LNCaP clone FGC (cell line): ENCODE data around the gene SGTA.

Experiments
- DNase-seq: peaks from one replicate; pipeline ENCODE4 v3.0.0-alpha.2; 2011; ENCODE audit warnings: low read depth
- H3K4me3 ChIP-seq: 2 replicates; pipeline ENCODE4 v1.5.1; 2011; ENCODE audit warnings: mild to moderate bottlenecking, low read depth, low read length, control low read depth
- TF ChIP-seq, protein P1 (sequence below): IDR thresholded peaks from 2 replicates; pipeline ENCODE4 v1.5.1; 2012; ENCODE audit warnings: mild to moderate bottlenecking; ENCODE audit not compliant: control insufficient read depth, insufficient read depth; ENCODE audit errors: extremely low read depth

SGTA gene

GRCh38 chr19:2758601-2759313, 24.3 kb downstream of the SGTA start:
- no peak for DNase-seq
- TF ChIP-seq, protein P1, sequence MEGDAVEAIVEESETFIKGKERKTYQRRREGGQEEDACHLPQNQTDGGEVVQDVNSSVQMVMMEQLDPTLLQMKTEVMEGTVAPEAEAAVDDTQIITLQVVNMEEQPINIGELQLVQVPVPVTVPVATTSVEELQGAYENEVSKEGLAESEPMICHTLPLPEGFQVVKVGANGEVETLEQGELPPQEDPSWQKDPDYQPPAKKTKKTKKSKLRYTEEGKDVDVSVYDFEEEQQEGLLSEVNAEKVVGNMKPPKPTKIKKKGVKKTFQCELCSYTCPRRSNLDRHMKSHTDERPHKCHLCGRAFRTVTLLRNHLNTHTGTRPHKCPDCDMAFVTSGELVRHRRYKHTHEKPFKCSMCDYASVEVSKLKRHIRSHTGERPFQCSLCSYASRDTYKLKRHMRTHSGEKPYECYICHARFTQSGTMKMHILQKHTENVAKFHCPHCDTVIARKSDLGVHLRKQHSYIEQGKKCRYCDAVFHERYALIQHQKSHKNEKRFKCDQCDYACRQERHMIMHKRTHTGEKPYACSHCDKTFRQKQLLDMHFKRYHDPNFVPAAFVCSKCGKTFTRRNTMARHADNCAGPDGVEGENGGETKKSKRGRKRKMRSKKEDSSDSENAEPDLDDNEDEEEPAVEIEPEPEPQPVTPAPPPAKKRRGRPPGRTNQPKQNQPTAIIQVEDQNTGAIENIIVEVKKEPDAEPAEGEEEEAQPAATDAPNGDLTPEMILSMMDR = no peak
- H3K4me3 ChIP-seq = no peak overlapping the region

- no peak overlapping the region for H3K4me3 ChIP-seq
- DNase-seq = no peak
- TF ChIP-seq, protein P1 = no peak
These were observed 25.9 kb downstream of the SGTA start for GRCh38 chr19:2756921-2757881.

GRCh38 chr19:2756477-2756876, 26.6 kb downstream of the SGTA start:
- TF ChIP-seq, protein P1 = no peak
- DNase-seq = no peak

DNA sequence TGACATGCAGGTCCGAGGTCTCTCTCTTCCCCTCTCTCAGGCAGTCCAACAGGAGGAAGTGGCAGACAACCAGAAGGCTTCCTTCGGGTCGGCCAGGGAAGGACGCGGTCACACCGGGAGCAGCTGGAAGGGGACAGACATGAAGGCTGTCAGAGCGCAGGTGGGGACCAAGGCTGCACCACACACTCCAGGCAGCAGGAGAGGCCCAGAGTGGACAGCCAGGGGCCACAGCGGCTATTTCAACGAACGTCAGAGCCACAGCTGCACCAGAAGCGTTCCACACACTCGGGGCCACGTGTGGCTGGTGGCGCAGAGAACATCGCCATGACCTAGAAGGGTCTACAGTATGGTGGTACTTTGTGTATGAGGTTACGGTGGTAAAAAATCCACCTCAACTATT, 27.3 kb downstream of the SGTA start:
- DNase-seq = no peak
- no peak overlapping the region for H3K4me3 ChIP-seq
- TF ChIP-seq, protein P1 = no peak

More at GRCh38 chr19:2756477-2756876, 26.6 kb downstream of the SGTA start:
- H3K4me3 ChIP-seq = no peak overlapping the region

- TF ChIP-seq, protein P1 = no peak
- no peak for DNase-seq
These were observed 27.7 kb downstream of the SGTA start for GRCh38 chr19:2755448-2755705.

GRCh38 chr19:2754659-2755447, 28.2 kb downstream of the SGTA start:
- no peak for DNase-seq
- no peak overlapping the region for H3K4me3 ChIP-seq
- TF ChIP-seq, protein P1 = no peak

More at GRCh38 chr19:2755448-2755705, 27.7 kb downstream of the SGTA start:
- H3K4me3 ChIP-seq = no peak overlapping the region
